ENCODE results near the gene ARHGEF17. TPM values are rescaled to one million over a fixed set of nuclear protein-coding genes. Genes with fewer than 3 reads are reported as not detected.

The ARHGEF17 gene
- total and polyA plus RNA-seq, 2 experiments from 2014 or later: 15.3 to 23.5 TPM

DNA sequence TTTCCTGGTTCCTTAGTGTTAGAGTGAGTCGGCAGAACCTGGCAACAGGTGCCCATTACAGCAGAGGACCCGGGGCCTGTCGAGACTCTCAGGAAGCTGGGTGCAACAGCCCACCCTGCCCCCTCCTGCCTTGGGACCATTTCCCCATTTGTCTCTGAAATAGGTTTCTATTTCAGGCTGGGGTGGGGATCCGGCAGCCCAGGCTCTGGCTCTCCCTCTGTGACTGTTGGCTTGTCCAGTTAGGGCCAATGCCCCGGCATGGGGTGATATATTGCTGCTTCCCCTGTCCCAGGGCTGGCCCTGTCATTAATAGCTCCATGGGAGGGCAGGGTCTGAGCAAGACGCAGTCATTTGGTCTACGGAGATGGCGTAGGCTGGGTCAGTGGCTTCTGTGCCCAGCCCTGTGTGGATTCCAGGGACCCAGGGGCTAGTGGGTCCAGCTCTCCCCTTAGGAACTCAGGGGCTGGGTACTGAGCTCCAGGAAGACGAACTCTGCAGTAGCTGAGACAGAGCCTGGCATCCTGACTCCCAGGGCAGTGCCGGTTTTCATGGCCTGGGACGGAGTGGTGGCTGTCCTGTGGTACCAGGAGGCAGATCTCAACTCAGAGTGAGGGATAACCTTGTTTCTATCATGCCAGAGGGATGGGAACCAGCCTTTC lies 33.2 kb upstream of the ARHGEF17 start:
- Histone ChIP-seq H4K20me1 (ENCODE audit: insufficient read depth) (no peaks in the 10 kb centered on the region), H3K79me2 (ENCODE audit: insufficient read depth) (no peaks in the 10 kb centered on the region), H3K9me2 (ENCODE audit: insufficient read depth) (no peaks in the 10 kb centered on the region), H3K4me2 (ENCODE audit: unreplicated experiment) (no peak overlapping the region), H3K36me3 (ENCODE audit: low read depth) (no peaks in the 10 kb centered on the region), H2AFZ (no peak overlapping the region), H3K9me3 (ENCODE audit: low read depth) (no peaks in the 10 kb centered on the region), H3K4me1 (ENCODE audit: insufficient read depth) (no peaks in the 10 kb centered on the region), H3K4me3 (no peak overlapping the region), H3F3A (ENCODE audit: insufficient read depth) (0 out of 2 replicates have a peak, but pooled peaks cover 7% of the 10 kb centered on the region), H3K9ac (no peak overlapping the region), H3K27ac (no peak overlapping the region), H3K27me3 (replicated peaks; ENCODE audit: insufficient read depth) (no peaks in the 10 kb centered on the region)
- TF ChIP-seq EZH2 (IDR thresholded peaks at IDR 0.05; ENCODE audit: insufficient read depth, poor library complexity, severe bottlenecking) (no peak), EZH2phosphoT487 (IDR thresholded peaks at IDR 0.05; ENCODE audit: insufficient read depth, low read depth) (no peak)
- no peak for DNase-seq
- in situ Hi-C loops (cut with MboI): loop anchor here (25.0 kb wide), 1 partner anchor 438 kb away; no protein-coding TSS in a partner anchor
- WGBS, 2 experiments (ENCODE audit: low coverage in 1 of 2, low lambda C conversion rate in 2 of 2, missing lambda C conversion rate in 2 of 2): 88 to 89% methylated on average over 11 of the region's 11 CpGs

GRCh38 chr11:73275381-73275750 lies 32.7 kb upstream of the ARHGEF17 start:
- Histone ChIP-seq H3K4me2 (ENCODE audit: unreplicated experiment) (no peak overlapping the region), H3K9me3 (ENCODE audit: low read depth) (no peaks in the 10 kb centered on the region), H3K36me3 (ENCODE audit: low read depth) (no peaks in the 10 kb centered on the region), H3K9ac (no peak overlapping the region), H3F3A (ENCODE audit: insufficient read depth) (0 out of 2 replicates have a peak, but pooled peaks cover 7% of the 10 kb centered on the region), H3K79me2 (ENCODE audit: insufficient read depth) (no peaks in the 10 kb centered on the region), H3K4me3 (no peak overlapping the region), H3K27me3 (replicated peaks; ENCODE audit: insufficient read depth) (no peaks in the 10 kb centered on the region), H3K9me2 (ENCODE audit: insufficient read depth) (no peaks in the 10 kb centered on the region), H2AFZ (no peak overlapping the region), H4K20me1 (ENCODE audit: insufficient read depth) (no peaks in the 10 kb centered on the region), H3K4me1 (ENCODE audit: insufficient read depth) (no peaks in the 10 kb centered on the region), H3K27ac (no peak overlapping the region)
- no peak for DNase-seq
- in situ Hi-C loops (cut with MboI): loop anchor here (25.0 kb wide), 1 partner anchor 438 kb away; no protein-coding TSS in a partner anchor
- 79 to 82% methylated on average over 4 of the region's 4 CpGs for WGBS, 2 experiments (ENCODE audit: low coverage in 1 of 2, low lambda C conversion rate in 2 of 2, missing lambda C conversion rate in 2 of 2)
- no peak for TF ChIP-seq EZH2phosphoT487 (IDR thresholded peaks at IDR 0.05; ENCODE audit: insufficient read depth, low read depth)
- no peak for TF ChIP-seq EZH2 (IDR thresholded peaks at IDR 0.05; ENCODE audit: insufficient read depth, poor library complexity, severe bottlenecking)

GRCh38 chr11:73277467-73277866 lies 30.6 kb upstream of the ARHGEF17 start:
- H3F3A ChIP-seq (ENCODE audit: insufficient read depth): no peaks in the 10 kb centered on the region
- in situ Hi-C loops (cut with MboI): loop anchor here (25.0 kb wide), 1 partner anchor 440 kb away; no protein-coding TSS in a partner anchor
- H3K79me2 ChIP-seq (ENCODE audit: insufficient read depth): no peaks in the 10 kb centered on the region
- no peaks in the 10 kb centered on the region for H3K4me1 ChIP-seq (ENCODE audit: insufficient read depth)
- H4K20me1 ChIP-seq (ENCODE audit: insufficient read depth): no peaks in the 10 kb centered on the region
- H3K4me3 ChIP-seq: no peak overlapping the region
- WGBS, 2 experiments (ENCODE audit: low coverage in 1 of 2, low lambda C conversion rate in 2 of 2, missing lambda C conversion rate in 2 of 2): 92 to 98% methylated on average over 3 of the region's 3 CpGs
- no peaks in the 10 kb centered on the region for H3K9me2 ChIP-seq (ENCODE audit: insufficient read depth)
- no peaks in the 10 kb centered on the region for H3K27me3 ChIP-seq (replicated peaks; ENCODE audit: insufficient read depth)
- H3K4me2 ChIP-seq (ENCODE audit: unreplicated experiment): no peak overlapping the region
- H3K9me3 ChIP-seq (ENCODE audit: low read depth): no peaks in the 10 kb centered on the region
- H2AFZ ChIP-seq: no peak overlapping the region
- TF ChIP-seq EZH2phosphoT487 (IDR thresholded peaks at IDR 0.05; ENCODE audit: insufficient read depth, low read depth) (no peak), EZH2 (IDR thresholded peaks at IDR 0.05; ENCODE audit: insufficient read depth, poor library complexity, severe bottlenecking) (no peak)
- H3K9ac ChIP-seq: no peak overlapping the region
- H3K36me3 ChIP-seq (ENCODE audit: low read depth): no peaks in the 10 kb centered on the region
- H3K27ac ChIP-seq: no peak overlapping the region
- DNase-seq: no peak

DNA sequence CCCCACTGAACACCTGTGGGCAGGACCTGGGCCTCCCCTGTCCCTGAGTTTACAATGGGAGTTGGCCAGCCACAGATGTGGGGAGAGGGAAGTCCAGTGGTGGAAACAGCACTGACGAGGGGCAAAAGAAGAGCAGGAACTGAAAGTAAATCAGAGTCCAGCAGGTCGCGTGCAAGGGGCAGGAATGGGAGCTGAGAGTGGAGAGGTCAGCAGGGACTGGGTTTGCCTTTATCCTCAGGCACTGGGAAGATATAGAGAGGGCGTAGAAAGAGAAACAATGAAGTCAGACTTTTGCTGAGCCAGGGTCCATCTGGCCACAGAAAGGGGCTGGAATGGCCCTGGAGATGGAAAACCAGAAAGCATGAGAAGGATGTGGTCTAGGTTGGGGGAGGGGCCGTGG lies 27.4 kb upstream of the ARHGEF17 start:
- Histone ChIP-seq H3K79me2 (ENCODE audit: insufficient read depth) (no peaks in the 10 kb centered on the region), H3K4me3 (no peak overlapping the region), H3K36me3 (ENCODE audit: low read depth) (no peaks in the 10 kb centered on the region), H3K4me1 (ENCODE audit: insufficient read depth) (no peaks in the 10 kb centered on the region), H3F3A (ENCODE audit: insufficient read depth) (no peaks in the 10 kb centered on the region), H3K4me2 (ENCODE audit: unreplicated experiment) (no peak overlapping the region), H3K27me3 (replicated peaks; ENCODE audit: insufficient read depth) (no peaks in the 10 kb centered on the region), H3K9ac (no peak overlapping the region), H3K9me2 (ENCODE audit: insufficient read depth) (no peaks in the 10 kb centered on the region), H2AFZ (no peak overlapping the region), H3K9me3 (ENCODE audit: low read depth) (no peaks in the 10 kb centered on the region), H4K20me1 (ENCODE audit: insufficient read depth) (no peaks in the 10 kb centered on the region), H3K27ac (no peak overlapping the region)
- 70 to 72% methylated on average over 4 to 5 of the region's 5 CpGs for WGBS, 2 experiments (ENCODE audit: low coverage in 1 of 2, low lambda C conversion rate in 2 of 2, missing lambda C conversion rate in 2 of 2)
- in situ Hi-C loops (cut with MboI): loop anchor here (10.0 to 25.0 kb wide), 2 partner anchors 96 to 443 kb away; no protein-coding TSS in a partner anchor
- DNase-seq: no peak
- TF ChIP-seq EZH2phosphoT487 (IDR thresholded peaks at IDR 0.05; ENCODE audit: insufficient read depth, low read depth): no peak

Measured in GM23248 (cell line).